ENCODE results near the gene GNB1L.

The GNB1L gene

GRCh38 chr22:19821523-19822300 lies 33.0 kb downstream of the GNB1L start:
- no peak for DNase-seq

GRCh38 chr22:19820880-19821522 lies 33.7 kb downstream of the GNB1L start:
- no peak for DNase-seq

DNA sequence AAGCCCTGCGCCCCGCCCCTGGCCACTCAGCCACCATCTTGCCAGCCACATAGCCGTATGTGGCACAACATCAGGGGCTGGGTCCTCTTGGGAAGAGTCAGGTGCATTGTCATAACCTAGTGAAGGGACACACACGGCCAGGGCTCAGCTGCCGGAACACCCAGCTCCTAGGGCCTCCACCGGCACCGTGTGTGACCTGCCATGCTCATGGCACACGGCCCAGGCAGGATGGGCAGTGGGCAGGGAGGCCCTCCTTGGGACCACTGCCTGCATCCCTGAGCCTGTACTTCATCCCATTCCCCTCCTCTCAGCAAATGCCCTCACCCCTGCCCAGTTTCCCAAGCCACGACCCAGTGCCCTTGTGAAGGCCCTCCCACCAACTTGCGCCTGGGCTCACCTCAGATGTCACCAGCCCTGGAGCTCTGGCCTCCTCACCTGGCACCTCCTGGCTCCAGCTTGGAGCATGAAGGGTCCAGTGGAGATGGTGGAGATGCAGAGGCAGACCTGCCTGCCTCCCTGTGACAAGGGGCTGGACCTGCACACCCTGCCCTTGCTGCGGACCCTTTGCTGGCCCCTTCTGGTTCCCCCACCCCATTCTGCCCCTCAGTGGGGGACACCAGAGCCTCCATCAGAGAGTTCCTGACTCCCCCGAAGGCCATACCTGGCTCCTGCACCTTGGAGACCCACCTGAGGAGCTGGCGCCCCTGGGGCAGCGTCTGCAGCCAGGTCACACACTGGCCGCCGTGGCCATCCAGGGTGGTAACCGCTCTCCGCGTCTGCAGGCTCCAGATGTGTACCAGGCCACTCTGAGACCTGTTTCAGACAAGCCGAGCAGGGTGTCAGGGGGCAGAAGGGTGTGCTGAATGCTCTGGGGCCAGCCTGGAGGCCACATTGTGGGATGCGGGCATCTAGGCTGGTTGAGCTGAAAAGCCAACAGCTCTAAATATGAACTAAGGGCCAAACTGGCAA lies 34.5 kb downstream of the GNB1L start:
- no peak for DNase-seq

DNA sequence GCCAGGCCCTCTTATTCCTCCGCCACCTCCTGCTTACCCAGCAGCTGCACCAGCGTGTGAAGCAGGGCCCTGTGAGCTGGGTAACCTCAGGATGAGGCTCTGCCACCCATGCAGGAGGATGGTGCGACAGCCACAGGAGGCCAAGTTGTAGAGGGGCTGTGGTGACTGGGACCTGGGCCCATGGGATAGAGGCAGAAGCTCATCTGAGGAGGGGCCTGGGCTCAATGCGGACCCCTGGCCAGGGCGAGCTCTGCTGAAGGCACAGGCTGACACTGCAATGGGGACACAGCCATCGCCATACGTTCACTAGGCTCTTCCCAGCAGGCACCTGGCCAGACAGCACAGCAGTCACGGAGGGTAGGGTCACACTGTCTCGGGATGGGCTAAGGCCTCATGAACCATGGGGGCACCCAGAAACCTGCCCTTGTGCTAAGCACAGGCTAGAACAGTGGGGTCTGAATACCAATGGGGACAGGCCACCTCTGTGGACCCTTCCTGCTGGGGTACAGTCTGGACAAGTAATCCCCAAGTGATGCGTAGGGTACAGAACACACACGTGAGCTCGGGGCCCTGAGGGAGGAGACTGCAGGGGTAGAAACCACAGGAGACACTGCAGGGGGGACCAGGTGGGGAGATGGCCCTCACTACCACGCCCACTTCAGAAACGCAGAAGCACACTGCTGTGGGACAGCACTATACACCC lies 35.3 kb downstream of the GNB1L start:
- DNase-seq, result no peak

DNA sequence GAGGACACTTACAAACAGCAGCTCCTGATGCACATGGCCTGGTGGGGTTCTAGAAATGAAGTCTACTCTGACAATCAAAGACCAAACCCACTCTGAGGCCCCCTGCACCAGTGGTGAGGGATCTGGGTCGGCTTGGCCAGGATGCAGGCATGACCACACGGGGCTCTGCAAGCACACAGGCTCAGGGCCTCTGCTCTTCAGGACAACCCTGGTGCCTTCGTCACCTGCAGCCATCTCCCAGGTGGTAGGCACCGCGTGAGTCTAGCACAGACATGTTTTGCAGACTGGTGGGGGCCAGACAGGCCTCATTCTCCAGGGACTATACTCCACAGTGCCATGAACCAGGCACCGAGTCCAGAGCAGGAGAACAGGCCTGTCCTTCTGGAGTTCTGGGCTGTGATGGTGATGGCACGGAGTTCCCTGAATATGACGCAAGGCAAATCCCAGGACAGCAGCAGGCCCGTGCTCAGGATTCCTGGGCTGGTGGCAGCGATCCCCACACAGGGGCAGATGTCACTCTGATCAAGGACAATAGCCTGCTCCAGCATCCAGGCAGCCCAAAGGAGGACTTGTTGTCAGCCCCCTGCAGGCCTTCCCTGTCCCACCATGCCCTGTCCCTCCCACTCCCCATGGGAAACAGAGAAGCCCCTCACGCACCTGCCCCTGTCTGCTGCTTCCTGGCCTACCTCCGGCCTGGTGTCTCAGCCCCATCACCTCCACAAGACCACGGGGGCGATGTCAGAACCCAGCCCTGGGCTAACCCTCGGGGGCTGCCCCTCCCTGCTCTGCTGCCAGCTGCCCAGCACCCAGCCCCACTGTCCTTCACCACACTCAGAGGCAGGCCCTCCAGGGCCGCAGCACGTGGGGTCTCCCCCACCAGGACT lies 36.1 kb downstream of the GNB1L start:
- no peak for DNase-seq

- no peak for DNase-seq
These were observed 38.1 kb downstream of the GNB1L start for GRCh38 chr22:19816372-19817119.

- DNase-seq, result no peak
These were observed 38.8 kb downstream of the GNB1L start for GRCh38 chr22:19815823-19816290.

DNA sequence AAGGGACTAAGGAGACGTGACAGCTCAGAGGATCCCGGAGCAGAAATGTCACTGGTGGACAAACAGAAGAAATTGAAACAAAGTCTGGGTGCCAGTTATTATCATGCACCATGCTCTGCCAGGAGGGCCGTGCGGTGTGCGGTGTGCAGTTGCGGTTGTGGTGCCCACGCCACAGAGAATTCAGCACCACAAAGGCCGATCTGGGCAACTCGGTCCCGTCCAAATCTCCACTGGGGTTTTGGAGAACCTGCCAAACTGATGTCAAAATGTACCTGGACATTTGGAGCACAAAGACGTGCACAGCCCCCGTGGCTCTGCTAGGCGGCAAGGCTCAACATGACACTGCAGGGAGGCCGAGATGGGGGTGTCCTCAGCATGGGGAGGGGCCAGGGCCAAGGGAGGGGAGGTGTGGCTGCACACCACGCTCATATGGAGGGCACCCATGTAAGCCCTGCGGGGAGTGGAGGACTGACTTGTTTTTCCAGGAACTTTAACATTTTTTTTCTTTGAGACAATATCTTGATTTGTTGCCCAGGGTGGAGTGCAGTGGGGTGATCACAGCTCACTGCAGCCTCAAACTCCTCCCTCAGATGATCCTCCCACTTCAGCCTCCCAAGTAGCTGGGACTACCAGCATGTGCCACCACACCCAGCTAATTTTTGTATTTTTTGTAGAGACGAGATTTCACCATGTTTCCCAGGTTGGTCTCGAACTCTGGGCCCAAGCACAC lies 39.4 kb downstream of the GNB1L start:
- DNase-seq, result no peak

DNA sequence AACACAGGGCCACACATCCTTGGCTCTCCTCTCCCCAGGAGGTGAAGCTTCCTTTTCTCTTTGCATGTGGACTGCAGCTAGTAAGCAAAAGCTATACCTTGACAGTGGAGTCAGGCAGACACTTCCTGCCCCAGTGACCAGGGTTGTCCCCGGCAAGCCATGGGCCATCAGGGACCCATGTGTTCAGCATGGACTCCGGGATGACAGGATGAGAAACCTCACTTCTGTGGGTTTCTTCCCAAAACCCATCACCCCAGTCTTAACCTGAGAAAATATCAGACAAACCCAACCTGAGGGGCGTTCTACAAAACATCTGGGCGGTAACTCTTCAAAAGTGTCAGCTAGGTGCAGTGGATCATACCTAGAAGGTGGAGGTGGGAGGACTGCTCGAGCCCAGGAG lies 40.2 kb downstream of the GNB1L start:
- DNase-seq, result no peak

GRCh38 chr22:19812910-19813309 lies 41.8 kb downstream of the GNB1L start:
- DNase-seq, result no peak

GRCh38 chr22:19811811-19812771 lies 42.6 kb downstream of the GNB1L start:
- no peak for DNase-seq

DNA sequence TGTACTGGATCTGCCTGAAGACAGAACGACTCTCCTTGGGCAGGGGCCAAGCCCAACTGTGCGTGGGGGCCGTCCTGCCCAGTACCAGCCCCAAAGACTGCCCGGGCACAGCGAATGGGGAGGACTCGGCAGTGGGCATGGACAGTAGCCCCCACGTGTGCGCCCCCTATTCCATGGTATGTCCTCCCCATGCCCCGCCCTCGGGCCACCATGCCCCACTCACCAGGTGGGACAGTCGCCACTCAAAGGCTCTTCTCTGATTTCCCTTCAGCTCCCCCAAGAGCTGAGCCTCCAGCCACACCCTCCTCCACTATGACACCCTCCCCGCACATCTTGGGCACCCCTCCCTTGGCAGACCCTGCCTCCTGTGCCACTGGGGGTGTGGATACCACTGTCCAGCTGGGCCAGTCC lies 43.5 kb downstream of the GNB1L start:
- no peak for DNase-seq

GRCh38 chr22:19810381-19811201 lies 44.1 kb downstream of the GNB1L start:
- DNase-seq, result no peak

GRCh38 chr22:19809741-19810140 lies 44.9 kb downstream of the GNB1L start:
- no peak for DNase-seq

DNA sequence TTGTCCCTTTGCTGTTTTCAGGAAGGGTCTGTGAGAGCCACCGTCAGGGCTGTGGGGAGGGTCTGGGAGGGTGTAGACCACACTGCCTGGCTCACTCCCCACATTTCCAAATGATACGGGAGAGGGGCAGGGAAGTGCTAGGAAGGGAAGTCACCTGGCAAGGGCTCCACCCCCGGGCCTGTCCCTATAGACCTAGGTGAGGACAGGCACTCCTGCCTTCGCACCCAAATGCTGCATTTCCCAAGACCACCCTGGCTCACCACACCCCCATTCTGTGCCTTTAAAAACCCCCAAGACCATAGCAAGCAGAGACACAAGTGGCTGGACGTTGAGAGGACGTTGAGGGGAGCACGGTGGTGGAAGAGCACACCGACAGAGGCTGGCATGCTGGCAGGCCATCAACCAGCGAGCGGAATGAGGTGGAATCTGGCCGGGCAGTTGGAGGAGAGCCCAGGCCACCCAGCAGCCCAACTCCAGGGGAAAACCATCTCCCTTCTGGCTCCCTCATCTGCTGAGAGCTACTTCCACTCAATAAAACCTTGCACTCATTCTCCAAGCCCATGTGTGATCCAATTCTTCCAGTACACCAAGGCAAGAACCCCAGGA lies 45.7 kb downstream of the GNB1L start:
- DNase-seq, result no peak

DNA sequence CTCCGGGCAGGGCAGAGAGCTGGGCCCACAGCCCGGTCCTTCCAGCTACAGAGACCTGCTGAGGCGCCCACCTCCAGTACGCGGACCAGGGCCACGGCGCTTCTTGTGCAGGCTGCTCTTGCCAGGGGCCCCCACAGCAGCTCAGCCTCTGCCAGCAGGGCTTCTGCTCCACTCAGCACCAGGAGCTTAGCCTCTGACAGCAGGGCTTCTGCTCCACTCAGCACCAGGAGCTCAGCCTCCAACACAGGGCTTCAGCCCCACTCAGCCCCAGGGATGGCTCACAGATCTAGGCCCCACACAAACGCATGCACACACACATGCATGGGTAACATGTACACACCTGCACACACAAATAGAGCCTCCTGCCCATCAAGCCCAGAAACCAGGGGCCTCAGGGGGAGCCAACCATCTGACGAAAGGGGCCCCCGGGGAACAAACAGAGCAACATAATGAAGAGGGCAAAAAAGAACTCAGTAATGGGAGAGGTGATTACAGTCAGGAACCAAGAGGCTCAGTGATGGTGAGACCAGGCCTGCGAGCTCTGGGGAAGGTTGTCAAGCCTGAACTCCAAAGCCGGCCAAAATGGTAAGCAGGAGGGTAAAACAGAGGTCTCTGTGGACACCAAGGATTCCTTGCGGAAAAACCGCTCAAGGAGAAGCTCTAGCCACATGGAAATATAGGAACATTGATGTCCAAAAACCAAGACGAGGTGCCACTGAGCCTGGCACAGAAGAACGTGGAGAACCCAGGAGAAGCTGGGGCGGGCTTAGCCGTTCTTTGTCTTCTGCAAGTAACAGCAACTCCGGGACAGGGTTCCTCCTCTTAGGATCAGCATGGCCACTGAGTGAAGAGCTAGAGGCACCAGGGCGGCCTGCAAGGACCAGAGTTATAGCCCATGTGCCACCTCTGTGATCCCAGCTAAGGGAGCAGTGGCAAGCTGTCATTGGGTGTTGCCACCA lies 46.5 kb downstream of the GNB1L start:
- DNase-seq, result no peak

All from KG1 (cell line).